ENCODE data around the gene LRMDA. TPM values are rescaled to one million over a fixed set of nuclear protein-coding genes. Genes with fewer than 3 reads are reported as not detected.

Gene LRMDA
- total RNA-seq, 4 donors from 2014 or later = 1.4 to 23.1 (median 3.6) TPM

- no peak for DNase-seq
- H3K27ac ChIP-seq = no peak overlapping the region
- H3K4me3 ChIP-seq = no peak overlapping the region
- no peaks in the 10 kb centered on the region for H3K36me3 ChIP-seq
- H3K4me1 ChIP-seq = no peaks in the 10 kb centered on the region
- no peaks in the 10 kb centered on the region for H3K27me3 ChIP-seq
- TF ChIP-seq POLR2A (IDR thresholded peaks at IDR 0.05) (no peak), CTCF (IDR thresholded peaks at IDR 0.05) (no peak)
- no peaks in the 10 kb centered on the region for H3K9me3 ChIP-seq
Observed at GRCh38 chr10:75982611-75983369, 551.4 kb downstream of the LRMDA start.

- no peaks in the 10 kb centered on the region for H3K36me3 ChIP-seq
- H3K9me3 ChIP-seq = no peaks in the 10 kb centered on the region
- no peak overlapping the region for H3K4me3 ChIP-seq
- H3K4me1 ChIP-seq = no peaks in the 10 kb centered on the region
- DNase-seq = no peak
- no peak overlapping the region for H3K27ac ChIP-seq
- TF ChIP-seq POLR2A (IDR thresholded peaks at IDR 0.05) (no peak), CTCF (IDR thresholded peaks at IDR 0.05) (no peak)
- H3K27me3 ChIP-seq = no peaks in the 10 kb centered on the region
Observed at GRCh38 chr10:75984067-75984466, 552.6 kb downstream of the LRMDA start.

GRCh38 chr10:75987616-75988015, 556.2 kb downstream of the LRMDA start:
- H3K4me3 ChIP-seq = no peak overlapping the region
- H3K9me3 ChIP-seq = no peaks in the 10 kb centered on the region
- no peak for DNase-seq
- no peak overlapping the region for H3K27ac ChIP-seq
- H3K36me3 ChIP-seq = no peaks in the 10 kb centered on the region
- no peaks in the 10 kb centered on the region for H3K27me3 ChIP-seq
- TF ChIP-seq POLR2A (IDR thresholded peaks at IDR 0.05) (no peak), CTCF (IDR thresholded peaks at IDR 0.05) (no peak)
- no peaks in the 10 kb centered on the region for H3K4me1 ChIP-seq

- no peak for TF ChIP-seq CTCF (IDR thresholded peaks at IDR 0.05)
- no peak for TF ChIP-seq POLR2A (IDR thresholded peaks at IDR 0.05)
- no peak overlapping the region for H3K4me3 ChIP-seq
- no peaks in the 10 kb centered on the region for H3K27me3 ChIP-seq
- H3K36me3 ChIP-seq = no peaks in the 10 kb centered on the region
- H3K9me3 ChIP-seq = no peaks in the 10 kb centered on the region
- no peaks in the 10 kb centered on the region for H3K4me1 ChIP-seq
- no peak overlapping the region for H3K27ac ChIP-seq
- no peak for DNase-seq
Observed at GRCh38 chr10:75994357-75995040, 563.1 kb downstream of the LRMDA start.

- no peak overlapping the region for H3K27ac ChIP-seq
- H3K27me3 ChIP-seq = no peaks in the 10 kb centered on the region
- H3K4me1 ChIP-seq = no peaks in the 10 kb centered on the region
- no peak overlapping the region for H3K4me3 ChIP-seq
- no peaks in the 10 kb centered on the region for H3K36me3 ChIP-seq
- DNase-seq = no peak
- TF ChIP-seq POLR2A (IDR thresholded peaks at IDR 0.05) (no peak), CTCF (IDR thresholded peaks at IDR 0.05) (no peak)
- H3K9me3 ChIP-seq = no peaks in the 10 kb centered on the region
Observed at GRCh38 chr10:75995041-75995430, 563.6 kb downstream of the LRMDA start.
